Measurements from ENCODE around the gene CRYBB3.

GRCh38 chr22:25232301-25232700, 32.6 kb downstream of the CRYBB3 start:
- TF ChIP-seq TAF1 (IDR thresholded peaks at IDR 0.05; ENCODE audit: borderline replicate concordance, low read depth, low read length) (no peak), POLR2A (IDR thresholded peaks at IDR 0.05; ENCODE audit: low read depth, low read length) (no peak)
